ENCODE results near the gene SCFD2. TPM values are rescaled to one million over a fixed set of nuclear protein-coding genes. Genes with fewer than 3 reads are reported as not detected.
A peak's percentile ranks its signal among the peaks of the same experiment; 100 is the strongest.

Gene SCFD2
- total RNA-seq, 4 donors from 2014 or later = 8.9 to 16.0 (median 14.8) TPM

DNA sequence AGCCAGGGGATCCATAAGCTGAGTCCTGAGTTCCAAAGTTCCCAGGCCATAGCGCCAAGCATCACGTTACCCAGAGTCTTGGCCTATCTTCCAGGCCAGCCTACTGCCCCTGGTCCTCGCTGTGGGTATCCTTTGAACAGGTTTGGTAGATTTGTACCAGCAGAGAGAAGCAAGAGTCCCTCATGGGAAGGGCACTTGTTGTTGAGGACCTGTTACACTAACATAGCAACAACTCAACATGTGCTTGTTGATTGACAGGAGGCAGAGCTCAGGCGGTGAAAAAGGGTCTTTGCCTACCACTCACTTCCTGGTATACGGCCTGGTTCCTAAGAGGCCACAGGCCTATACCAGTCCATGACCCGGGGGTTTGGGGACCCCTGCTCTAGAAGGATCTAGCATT is 365.3 kb downstream of the SCFD2 start:
- intact Hi-C loops (cut with DNase I; ENCODE audit: low total_unique reads) (no loop called here), in situ Hi-C loops (cut with MboI; ENCODE audit: low sequenced_read_pairs in 4 of 4) (loop anchor here (25.0 kb wide), 6 partner anchors 362 to 1237 kb away; partner anchors contain the start of genes PDGFRA (in 2 of the 4), FIP1L1 (in 1 of the 4) and SCFD2 (in 1 of the 4))
- TF ChIP-seq POLR2A (IDR thresholded peaks at IDR 0.05) = no peak
- TF ChIP-seq, protein P1, sequence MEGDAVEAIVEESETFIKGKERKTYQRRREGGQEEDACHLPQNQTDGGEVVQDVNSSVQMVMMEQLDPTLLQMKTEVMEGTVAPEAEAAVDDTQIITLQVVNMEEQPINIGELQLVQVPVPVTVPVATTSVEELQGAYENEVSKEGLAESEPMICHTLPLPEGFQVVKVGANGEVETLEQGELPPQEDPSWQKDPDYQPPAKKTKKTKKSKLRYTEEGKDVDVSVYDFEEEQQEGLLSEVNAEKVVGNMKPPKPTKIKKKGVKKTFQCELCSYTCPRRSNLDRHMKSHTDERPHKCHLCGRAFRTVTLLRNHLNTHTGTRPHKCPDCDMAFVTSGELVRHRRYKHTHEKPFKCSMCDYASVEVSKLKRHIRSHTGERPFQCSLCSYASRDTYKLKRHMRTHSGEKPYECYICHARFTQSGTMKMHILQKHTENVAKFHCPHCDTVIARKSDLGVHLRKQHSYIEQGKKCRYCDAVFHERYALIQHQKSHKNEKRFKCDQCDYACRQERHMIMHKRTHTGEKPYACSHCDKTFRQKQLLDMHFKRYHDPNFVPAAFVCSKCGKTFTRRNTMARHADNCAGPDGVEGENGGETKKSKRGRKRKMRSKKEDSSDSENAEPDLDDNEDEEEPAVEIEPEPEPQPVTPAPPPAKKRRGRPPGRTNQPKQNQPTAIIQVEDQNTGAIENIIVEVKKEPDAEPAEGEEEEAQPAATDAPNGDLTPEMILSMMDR (IDR thresholded peaks at IDR 0.05 in 4 of 5, conservative IDR thresholded peaks at IDR 0.05 in 1 of 5) = no peak
- DNase-seq (no peak), ATAC-seq (no peak)
- Histone ChIP-seq H3K27me3 (no peaks in the 10 kb centered on the region), H3K9me3 (no peaks in the 10 kb centered on the region), H3K27ac (no peak overlapping the region), H3K36me3 (no peaks in the 10 kb centered on the region), H3K4me3 (no peak overlapping the region), H3K4me1 (peaks cover 9 to 21% of the 10 kb centered on the region in 2 donors)

DNA sequence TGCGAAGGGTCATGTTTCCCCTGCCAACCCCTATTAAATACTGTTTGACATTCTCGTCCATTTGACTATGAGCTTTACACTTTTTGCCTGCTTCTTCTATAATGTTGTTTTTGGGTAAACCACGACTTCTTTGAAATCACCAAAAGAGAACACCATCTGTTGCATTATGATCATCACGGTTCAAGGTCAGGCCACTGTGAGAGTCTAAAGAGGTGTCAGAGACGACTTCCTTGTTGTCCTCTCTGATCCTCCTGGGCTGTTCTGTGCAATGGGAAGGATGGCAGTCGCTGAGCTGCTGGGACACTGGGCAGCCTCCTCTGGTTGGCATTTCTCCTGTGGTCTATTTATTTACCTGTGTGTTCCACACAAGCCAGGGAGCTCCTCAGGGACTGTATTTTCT is 366.2 kb downstream of the SCFD2 start:
- Histone ChIP-seq H3K4me1 (peaks cover 9 to 22% of the 10 kb centered on the region in 2 donors), H3K36me3 (no peaks in the 10 kb centered on the region), H3K9me3 (no peaks in the 10 kb centered on the region), H3K27me3 (no peaks in the 10 kb centered on the region), H3K27ac (no peak overlapping the region), H3K4me3 (no peak overlapping the region)
- TF ChIP-seq, protein P1 (IDR thresholded peaks at IDR 0.05 in 4 of 5, conservative IDR thresholded peaks at IDR 0.05 in 1 of 5) = no peak
- no peak for DNase-seq
- intact Hi-C loops (cut with DNase I; ENCODE audit: low total_unique reads) (no loop called here), in situ Hi-C loops (cut with MboI; ENCODE audit: low sequenced_read_pairs in 4 of 4) (loop anchor here (25.0 kb wide), 10 partner anchors 212 to 1238 kb away; partner anchors contain the start of genes PDGFRA (in 2 of the 4), FIP1L1 (in 1 of the 4) and SCFD2 (in 1 of the 4))
- no peak for ATAC-seq

DNA sequence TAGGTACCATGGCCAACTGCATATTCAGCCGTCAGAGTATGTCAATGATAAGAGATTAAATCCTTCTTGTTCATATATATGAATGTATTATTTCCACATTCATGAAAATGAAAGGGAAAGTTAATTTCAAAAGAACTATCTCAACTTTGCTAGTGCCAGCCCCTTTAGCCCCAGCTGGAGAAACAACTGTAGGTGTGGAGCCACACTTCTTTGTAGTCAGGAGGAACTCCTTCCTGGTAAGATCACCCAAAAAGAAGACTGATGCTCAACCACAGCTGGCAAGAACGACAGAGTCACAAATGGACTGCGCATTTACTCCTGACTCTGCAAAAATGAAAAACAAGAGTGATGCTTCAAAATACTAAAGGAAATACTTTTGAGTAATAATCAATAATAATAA is 367.4 kb downstream of the SCFD2 start:
- Histone ChIP-seq H3K4me3 (no peak overlapping the region), H3K36me3 (no peaks in the 10 kb centered on the region), H3K9me3 (no peaks in the 10 kb centered on the region), H3K4me1 (peaks cover 6 to 16% of the 10 kb centered on the region in 2 donors), H3K27ac (no peak overlapping the region), H3K27me3 (no peaks in the 10 kb centered on the region)
- ATAC-seq (no peak), DNase-seq (no peak)
- no peak for TF ChIP-seq POLR2A (IDR thresholded peaks at IDR 0.05)
- TF ChIP-seq, protein P1 (IDR thresholded peaks at IDR 0.05 in 4 of 5, conservative IDR thresholded peaks at IDR 0.05 in 1 of 5) = no peak
- intact Hi-C loops (cut with DNase I; ENCODE audit: low total_unique reads) (no loop called here), in situ Hi-C loops (cut with MboI; ENCODE audit: low sequenced_read_pairs in 4 of 4) (loop anchor here (25.0 kb wide), 4 partner anchors 211 to 886 kb away; no protein-coding TSS in a partner anchor)

DNA sequence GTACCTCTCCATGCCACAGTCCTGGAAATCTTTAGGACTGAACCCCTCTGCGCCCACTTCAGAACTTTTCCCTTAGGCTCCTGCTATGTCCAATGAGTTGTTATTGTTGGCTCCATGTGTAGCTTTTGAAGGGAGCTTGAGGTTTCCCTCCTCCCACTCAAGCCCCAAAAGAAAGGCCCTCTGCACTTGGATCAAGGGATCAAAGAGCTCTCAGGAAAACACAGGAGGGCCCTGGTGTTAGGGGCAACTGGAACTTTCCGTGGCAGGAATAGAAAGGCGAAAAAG is 368.8 kb downstream of the SCFD2 start:
- H3K9me3 ChIP-seq = no peaks in the 10 kb centered on the region
- in situ Hi-C loops (cut with MboI; ENCODE audit: low sequenced_read_pairs in 4 of 4) = loop anchor here (25.0 kb wide), 4 partner anchors 210 to 885 kb away; no protein-coding TSS in a partner anchor

More for the DNA sequence above, 368.8 kb downstream of the SCFD2 start:
- Histone ChIP-seq H3K27ac (peak overlapping the region in 1 of 4 donors; percentile 12), H3K27me3 (no peaks in the 10 kb centered on the region), H3K36me3 (no peaks in the 10 kb centered on the region), H3K4me1 (peaks cover 6 to 16% of the 10 kb centered on the region in 2 donors), H3K4me3 (no peak overlapping the region)
- no peak for DNase-seq
- TF ChIP-seq POLR2A (IDR thresholded peaks at IDR 0.05) = no peak
- TF ChIP-seq, protein P1 (IDR thresholded peaks at IDR 0.05 in 4 of 5, conservative IDR thresholded peaks at IDR 0.05 in 1 of 5) = no peak
- intact Hi-C loops (cut with DNase I; ENCODE audit: low total_unique reads) = no loop called here
- ATAC-seq = no peak
